Anterior cingulate cortex (tissue), 58 donors: ENCODE results near the gene RPS28.

Experiments
- DNase-seq, 58 donors: peaks; one replicate each; lab custom pipeline; 2025; lab: John Stamatoyannopoulos, UW

Gene RPS28

DNA sequence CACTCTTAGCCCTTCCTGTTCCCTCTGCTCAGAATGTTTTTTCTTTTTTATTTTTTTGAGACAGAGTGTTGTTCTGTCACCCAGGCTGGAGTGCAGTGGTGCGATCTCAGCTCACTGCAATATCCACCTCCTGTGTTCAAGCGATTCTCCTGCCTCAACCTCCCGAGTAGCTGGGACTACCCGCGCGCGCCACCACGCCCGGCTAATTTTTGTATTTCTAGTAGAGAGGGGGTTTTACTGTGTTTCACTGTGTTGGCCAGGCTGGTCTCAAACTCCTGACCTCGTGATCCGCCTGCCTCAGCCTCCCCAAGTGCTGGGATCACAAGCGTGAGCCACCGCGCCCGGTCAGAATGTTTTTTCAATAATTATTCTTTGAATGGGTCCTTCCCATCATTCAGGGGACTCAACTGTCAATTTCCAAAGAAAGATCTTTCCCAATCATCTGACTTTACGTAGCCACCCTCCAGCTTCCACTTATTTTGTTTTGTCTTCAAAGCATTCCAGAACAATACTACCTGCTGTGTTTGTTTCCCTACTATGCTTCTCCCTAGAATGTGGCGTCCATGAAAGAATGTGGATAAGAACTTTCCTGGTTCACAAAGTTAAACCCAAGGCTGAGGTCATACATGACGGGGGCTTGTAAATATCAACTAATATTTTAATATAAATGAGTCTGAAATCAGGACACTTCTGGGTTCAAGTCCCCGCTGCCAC lies 1.3 kb upstream of the RPS28 start:
- DNase-seq: no peak

DNA sequence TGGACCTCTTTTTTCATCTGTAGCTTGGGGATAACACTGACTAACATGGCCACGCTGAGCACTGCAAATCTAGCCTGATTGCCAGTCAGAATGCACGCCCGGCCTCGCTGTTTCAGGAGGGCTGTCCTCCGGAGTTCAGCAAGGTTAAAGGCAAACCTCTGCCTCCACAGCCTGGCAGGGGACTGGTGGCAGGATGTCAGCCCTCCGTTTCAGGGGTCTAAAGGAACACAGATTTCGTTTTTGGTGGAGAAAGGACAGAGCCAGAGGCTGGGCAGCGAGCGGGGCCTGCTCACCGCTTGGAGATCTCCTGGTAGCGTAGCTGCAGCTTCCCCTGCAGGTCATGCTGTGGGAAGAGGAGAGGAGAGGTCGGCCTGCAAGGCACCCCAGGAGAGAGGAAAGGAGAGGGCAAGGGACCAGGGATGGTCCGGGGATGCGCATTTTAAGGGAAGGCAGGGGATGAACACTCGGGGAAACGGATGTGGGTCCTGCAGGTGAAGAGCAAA lies 681 bp upstream of the RPS28 start:
- DNase-seq: peak in 4 of 58 donors; percentile 18 to 43 (median 24)

DNA sequence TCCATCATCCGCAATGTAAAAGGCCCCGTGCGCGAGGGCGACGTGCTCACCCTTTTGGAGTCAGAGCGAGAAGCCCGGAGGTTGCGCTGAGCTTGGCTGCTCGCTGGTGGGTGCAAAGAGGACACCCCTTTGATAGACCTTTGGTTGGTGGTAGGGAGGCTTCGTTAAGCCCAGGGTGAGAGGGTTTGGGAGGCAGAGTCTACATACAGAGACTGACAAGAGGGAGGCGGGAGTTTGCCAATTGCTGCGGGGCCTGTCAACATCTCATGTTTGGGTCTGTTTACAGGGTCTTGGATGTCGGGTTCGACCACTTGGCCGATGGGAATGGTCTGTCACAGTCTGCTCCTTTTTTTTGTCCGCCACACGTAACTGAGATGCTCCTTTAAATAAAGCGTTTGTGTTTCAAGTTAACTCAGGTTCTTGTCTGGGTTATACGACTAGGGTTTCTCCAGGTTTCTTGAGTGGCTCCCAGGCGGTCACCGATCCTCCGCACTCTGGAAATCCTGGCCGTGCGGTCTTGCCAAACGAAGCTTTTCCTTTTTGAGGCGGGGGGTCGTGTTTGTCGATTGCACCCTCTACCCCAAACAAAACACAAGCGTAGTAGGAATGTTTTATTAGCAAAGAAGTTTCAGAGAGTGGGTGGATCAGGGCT lies 816 bp downstream of the RPS28 start:
- DNase-seq: peak in 1 of 58 donors; percentile 29

DNA sequence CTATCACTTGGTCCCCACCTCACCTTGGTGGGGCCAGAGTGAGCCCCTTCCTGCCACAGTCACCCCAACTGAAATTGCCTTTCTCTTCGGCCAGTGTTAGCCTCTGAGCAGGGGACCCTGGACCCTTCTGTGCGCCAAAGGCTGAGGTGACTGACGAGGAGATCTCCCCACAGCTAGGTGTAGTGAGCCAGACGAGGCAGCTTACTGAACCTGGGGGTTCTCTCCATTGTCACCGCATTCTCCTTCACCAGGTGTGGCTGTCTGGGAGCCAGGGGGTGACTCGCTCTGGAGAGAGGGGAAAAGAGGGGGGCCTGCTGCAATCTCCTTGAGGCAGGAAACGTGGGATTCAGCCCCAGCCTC lies 1.3 kb downstream of the RPS28 start:
- DNase-seq: no peak

DNA sequence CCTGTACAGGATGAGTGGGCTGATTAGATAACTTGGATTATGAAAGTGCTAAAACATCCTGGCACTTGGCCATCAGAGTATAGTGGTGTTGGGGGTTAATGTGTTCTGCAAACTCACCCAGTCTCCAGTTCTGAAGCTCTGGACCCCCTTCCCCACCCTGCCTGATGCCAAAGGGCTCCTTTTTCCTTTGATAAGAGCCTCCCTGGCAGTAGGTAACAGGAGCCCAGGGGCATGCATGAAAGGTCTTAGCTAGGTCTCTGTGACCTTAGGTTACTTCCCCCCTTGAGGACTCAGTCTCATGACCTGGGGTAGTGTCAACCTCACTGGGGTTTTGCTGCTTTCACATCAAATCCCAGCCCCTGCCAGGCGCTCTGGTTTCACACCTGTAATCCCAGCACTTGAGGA lies 2.5 kb downstream of the RPS28 start:
- DNase-seq: no peak

DNA sequence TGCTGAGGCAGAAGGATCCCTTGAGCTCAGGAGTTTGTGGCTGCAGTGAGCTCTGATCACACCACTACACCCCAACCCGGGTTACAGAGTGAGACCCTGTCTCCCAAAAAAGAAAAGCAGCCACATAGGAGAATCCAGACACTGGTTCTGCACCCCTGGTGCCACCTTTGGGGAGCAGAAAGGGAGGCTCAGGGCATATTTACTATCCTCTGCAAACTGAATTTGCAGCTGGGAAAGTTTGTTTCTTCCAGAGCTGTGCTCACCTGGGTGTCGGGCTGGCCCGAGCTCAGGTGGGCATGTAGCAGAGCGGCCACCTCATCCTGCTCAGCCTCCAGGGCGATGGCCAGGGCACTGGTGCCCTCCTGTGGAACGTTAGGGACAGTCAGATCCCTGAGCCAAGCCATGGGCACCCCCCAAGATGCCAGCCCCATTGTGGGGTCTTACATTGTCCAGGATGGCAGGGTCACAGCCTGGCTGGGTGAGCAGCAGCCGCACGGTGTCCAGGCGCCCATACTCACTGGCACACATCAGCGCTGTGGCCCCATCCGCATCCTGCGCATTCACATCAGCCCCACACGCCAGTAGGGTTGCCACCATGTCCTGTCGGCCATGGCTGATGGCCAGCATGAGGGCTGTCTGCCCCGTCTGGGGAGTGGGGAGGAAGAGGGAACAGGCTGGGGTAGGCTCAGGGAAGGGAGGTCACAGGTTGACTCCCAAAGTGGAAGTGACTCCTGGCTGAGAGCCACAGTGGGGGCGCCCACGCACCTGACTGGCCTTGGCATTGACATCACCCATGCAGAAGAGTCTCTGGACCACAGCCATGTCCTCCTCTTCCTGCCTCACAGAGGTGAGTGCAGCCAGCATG lies 3.1 kb downstream of the RPS28 start:
- DNase-seq: no peak

DNA sequence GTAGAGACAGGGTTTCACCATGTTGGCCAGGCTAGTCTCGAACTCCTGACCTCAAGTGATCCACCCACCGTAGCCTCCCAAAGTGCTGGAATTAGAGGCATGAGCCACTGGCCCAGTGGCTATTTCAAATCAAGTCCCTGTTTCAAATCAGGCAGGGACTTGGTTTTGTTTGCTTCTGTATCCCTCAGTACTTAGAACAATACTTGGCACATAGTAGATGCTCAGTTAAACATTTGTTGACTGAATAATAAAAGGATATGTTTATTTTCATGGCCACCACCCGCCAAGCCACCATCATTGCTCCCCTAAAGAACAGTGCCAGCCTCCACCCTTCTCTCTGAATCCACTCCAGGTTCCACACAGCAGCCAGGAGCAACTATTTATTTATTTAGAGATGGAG lies 4.2 kb downstream of the RPS28 start:
- DNase-seq: no peak

DNA sequence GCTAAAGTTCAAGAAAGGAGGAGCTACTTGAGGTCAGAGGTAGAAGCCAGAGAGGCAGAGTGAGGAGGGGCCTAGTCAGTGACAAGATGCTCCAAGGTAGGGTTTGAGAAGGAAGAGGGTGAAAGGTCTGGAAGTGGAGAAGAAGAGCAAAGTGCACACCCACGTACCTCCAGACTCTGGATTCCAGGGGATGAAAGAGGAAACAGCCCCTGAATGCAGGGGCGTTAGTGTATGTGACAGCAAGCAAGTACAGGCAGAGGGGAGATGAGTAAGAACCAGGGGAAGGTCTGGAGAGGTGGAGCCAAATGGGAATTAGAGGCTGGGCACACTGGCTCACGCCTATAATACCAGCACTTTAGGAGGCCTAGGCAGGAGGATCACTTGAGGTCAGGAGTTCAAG lies 8.7 kb downstream of the RPS28 start:
- DNase-seq: no peak

DNA sequence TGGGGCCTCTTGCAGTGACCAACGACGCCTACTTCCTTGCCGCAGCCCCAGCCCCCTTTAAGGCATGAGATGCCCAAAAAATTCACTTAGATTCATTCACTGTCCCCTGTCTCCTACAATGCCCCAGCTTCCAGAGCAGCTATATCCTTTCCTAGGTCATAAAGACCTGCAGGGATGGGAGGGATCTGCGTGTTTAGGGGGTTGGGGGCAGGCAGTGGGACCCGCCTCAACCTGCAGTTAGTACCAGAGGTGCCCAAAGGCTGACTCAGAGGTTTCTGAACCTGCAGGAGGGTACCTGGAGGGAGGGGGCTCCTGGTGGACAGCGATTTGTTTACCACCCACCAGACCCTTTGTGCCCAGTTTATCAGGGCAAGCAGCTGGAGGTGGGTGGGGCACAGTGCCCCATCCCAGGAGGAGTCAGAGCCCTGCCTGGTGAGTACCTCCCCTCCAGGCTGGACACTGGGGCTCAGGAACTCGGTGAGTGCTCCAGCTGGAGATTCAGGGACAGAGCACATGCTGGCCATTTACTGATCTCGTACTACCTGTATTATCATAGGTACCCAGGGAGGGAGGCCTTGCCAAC lies 10.1 kb downstream of the RPS28 start:
- DNase-seq: no peak

DNA sequence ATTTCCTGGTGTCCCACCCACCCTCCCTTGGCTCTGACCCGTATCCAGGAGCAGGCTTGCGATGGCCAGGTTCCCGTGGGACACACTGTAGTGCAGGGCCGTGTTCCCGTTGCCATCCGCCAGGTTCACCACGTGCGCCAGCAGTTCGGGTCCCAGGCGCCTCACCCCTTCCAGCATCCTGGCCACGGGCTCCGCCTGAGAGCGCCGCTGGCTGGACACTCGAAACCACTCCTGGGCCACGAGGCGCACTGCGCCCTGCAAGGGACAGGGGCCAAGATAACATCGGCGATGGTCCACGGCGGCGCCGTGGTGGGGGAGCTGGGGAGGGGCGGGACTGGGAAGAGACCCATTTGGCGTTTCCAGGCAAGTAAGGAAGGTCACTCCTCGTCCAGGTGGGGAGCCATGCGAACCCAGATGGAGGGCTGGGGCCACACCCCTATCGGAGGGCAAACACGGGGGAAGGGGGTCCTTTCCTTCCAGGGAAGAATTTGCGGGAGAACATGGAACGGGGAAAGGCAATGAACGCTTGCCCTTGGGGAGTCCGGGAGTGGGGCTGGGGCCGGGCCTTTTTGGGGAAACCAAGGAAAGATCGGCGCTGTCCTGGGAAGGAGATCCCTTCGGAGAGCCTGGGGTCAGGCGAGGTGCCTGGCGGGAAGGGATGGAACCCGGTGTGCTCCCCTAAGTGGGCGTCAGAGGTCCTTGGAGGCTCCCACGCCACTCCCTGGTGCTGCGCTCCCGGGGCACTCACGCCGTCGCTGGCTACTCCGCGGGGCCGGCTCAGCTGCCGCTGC lies 11.9 kb downstream of the RPS28 start:
- DNase-seq: no peak

DNA sequence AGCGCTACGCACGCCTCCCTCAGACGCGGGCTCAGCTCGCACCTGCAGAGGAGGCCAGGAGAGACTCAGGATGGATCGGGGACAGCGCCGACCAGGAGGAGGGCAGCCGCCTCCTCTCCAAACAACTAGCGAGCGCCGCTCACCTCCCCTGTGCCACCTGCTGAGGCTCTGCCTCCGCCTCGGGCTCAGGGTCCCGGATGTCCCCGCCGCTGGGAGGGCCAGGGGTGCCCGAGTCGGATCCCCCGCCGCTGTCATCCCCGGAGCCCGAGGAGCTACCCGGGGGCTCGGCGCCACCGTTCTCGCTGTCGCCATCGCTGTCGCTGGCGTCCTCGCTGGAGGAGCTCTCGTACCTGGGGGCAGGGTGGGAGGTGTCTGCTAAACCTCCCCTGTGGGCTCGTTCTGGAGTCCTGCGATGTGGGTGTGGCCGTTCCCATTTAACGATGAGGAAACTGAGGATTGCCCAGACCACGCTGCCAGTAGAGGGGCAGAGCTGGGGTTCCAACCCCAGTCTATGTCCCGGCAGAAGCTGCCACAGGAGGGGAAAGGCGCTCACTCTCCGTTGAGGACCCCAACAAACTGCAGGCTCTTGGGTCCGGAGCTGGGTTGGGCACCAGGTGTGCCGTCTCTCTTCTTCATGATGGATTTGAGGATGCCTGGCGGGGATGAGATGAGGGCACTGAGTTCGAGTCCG lies 12.6 kb downstream of the RPS28 start:
- DNase-seq: no peak

DNA sequence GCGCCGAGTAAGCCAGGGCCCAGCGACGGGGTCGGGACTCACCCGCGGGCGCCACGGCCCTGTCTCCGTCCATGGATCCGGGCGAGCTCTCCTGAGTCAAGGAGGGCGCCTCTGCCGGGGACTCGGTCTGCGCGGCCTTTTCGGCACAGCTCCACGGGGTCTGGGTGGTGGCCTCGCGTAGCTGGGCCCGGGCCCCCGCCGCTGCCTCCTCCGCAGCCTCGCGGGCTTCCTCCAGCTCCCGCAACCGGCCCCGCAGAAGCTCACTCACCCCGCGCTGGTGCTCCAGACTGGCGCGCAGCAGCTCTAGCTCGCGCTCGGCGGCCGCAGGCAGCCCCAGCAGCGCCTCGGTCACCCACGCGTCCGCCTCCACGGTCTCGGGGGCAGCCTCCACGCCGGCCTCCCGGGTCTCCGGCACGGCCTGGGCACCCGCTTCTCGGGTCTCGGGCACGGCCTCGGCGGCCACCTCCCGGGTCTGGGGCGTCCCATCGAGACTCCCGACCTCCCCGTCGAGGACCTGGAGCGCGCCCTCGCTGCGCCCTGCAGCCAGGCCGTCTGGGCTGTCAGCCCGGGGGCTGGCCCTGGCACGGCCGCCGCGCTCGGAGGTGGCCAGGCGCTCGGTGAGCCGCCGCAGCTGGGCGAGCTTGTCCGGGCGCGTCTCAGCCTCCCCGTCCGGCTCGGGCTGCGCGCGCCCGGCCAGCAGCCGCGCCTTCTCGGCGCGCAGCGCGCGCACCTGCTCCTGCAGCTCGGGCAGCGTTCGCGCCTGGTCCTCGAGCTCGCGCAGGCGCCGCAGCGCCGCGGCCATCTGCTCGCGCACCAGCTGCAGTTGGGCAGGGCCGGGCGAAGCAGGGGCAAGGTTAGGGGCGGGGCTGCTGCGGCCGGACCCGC lies 13.4 kb downstream of the RPS28 start:
- peak in 10 of 58 donors; percentile 4 to 27 (median 12) for DNase-seq

DNA sequence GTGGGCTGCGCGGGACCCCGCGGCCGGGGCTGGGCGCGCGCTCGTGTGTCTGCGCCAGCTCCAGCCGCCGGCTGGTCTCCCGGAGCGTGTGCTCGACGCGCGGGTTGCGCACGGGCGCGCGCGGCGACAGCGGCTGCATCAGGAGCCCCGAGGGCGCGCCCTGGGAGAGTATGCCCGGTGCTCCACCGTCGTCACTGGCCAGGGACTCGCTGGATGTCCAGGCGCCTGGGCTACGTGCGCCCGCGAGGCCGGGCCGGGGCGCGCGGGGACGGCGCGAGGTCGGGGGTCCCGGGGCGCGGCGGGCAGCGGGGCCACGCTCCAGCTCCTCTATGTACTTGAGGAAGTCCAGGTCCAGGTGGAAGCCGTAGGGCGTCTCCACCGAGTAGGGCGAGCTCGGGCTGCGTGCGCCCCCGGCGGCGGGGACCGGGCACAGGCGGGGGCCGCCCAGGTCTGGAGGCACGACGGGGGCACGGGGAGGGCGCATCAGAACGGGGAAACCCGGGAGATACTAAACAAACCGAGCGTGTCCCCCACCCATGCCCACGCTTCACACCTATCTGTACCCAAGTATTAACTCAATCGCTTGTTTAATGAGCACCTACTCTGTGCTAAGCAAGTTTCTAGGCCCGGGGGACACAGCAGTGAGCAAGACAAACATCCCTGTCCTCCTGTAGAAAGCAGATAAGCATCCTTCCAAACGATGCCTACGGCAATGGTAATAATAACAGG lies 14.2 kb downstream of the RPS28 start:
- no peak for DNase-seq

DNA sequence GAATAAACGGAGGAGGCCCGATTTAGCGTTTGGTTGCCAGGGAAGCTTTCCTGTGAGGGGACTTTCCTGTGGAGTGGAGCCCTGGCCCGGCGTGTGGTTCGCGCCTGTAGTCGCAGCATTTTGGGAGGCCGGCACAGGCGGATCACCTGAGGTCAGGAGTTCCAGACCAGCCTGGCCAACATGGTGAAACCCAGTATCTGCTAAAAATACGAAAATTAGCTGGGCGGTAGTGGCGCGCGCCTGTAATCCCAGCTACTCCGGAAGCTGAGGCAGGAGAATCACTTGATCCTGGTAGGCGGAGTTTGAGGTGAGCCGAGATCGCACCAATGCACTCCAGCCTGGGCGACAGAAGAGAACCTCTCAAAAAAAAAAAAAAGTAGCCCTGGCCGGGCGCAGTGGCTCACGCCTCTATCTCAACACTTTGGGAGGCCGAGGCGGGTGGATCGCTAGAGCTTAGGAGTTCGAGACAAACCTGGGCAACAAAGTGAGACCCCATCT lies 14.8 kb downstream of the RPS28 start:
- no peak for DNase-seq

DNA sequence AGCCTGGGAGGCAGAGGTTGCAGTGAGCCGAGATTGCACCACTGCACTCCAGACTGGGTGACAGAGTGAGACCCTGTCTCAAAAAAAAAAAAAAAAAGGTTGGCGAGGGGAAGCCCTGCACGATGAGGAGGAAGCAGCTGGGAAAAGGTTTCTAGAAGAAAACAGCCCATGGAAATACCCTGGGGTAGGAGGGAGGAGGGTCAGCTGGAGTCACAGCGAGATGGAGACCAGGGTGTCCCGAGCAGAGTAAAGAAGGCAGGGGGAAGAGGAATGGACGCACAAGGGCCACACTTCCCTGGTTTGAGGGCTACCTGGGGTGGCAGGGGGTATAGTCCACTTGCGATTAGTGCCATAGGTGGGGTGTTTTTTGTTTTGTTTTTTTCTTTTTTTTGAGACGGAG lies 15.4 kb downstream of the RPS28 start:
- DNase-seq: no peak

DNA sequence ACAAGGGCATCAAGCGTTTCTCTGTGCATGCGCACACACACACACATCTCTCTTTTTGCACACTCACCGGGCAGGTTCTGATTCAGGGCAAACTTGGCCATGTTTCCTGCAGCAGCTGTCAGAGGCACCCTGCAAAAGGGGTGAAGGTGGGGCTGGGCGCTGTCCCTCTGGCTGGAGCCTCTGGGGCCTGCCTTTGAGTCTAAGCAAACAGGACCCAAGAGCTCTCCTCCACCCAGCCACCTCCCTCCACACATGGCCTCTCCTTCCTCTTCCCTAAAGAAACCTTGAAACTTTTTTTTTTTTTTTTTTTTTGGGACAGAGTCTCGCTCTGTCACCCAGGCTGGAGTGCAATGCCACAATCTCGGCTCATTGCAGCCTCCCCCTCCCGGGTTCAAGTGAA lies 16.4 kb downstream of the RPS28 start:
- no peak for DNase-seq

DNA sequence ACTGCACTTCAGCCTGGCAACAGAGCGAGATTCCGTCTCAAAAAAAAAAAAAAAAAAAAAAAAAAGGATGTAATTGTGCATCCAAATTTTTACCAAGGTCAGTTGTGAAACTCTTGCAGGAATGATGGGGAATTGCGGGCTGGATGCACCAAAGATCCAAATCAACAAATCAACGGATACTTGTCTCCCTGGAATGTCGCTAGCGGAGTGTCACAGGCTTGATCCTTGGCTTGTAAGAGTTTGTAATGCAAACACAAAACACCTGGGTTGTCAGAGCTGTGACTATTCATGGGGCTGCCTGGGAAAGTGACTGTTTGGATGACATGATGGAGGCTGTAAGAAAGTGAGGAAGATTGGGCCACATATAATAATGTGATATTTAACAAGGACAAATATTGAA lies 17.5 kb downstream of the RPS28 start:
- DNase-seq: no peak
